Tibial artery (tissue), 4 donors: Measurements from ENCODE around the gene AKT2.

Experiments
- DNase-seq, 2 donors: peaks; one replicate each; pipeline ENCODE4 v3.0.0-alpha.2; 2019
- H3K27ac ChIP-seq, 2 donors: fragments of 200-600 bp; sonication (generic) in 1 of 2; 1 replicate in 1 of 2; 2 replicates in 1 of 2; pipeline ENCODE4 v1.5.1; 2018 to 2019; ENCODE audit warnings: mild to moderate bottlenecking in 1 of 2
- H3K27me3 ChIP-seq, 2 donors: fragments of 200-600 bp; sonication (generic) in 1 of 2; one replicate each; pipeline versions ENCODE4 v1.5.1 to v1.6.0; 2016 to 2019
- H3K36me3 ChIP-seq, 3 donors: fragments of 200-600 bp; sonication (generic) in 2 of 3; one replicate each; pipeline ENCODE4 v1.5.1; 2016 to 2019; ENCODE audit warnings: mild to moderate bottlenecking in 2 of 3
- H3K4me1 ChIP-seq, 4 donors: fragments of 200-600 bp; sonication (generic) in 2 of 4; 1 replicate in 3 of 4; 2 replicates in 1 of 4; pipeline ENCODE4 v1.5.1; 2016 to 2019
- H3K4me3 ChIP-seq, 2 donors: fragments of 200-600 bp; sonication (generic) in 1 of 2; 1 replicate in 1 of 2; 2 replicates in 1 of 2; pipeline ENCODE4 v1.5.1; 2018 to 2019; ENCODE audit warnings: mild to moderate bottlenecking in 2 of 2
- H3K9me3 ChIP-seq, 3 donors: fragments of 200-600 bp; sonication (generic) in 1 of 3; one replicate each; pipeline ENCODE4 v1.5.1; 2016 to 2019
- CTCF ChIP-seq, 2 experiments: fragments of 200-600 bp in 1 of 2; fragments of 450-650 bp in 1 of 2; IDR thresholded peaks; one replicate each; pipeline ENCODE4 v1.5.1; 2017 to 2019; ENCODE audit warnings: antibody characterized with exemption in 2 of 2, mild to moderate bottlenecking in 1 of 2, moderate library complexity in 1 of 2
- intact Hi-C: fragments of 100-400 bp; cut with DNase I; formaldehyde crosslinking; loops from one replicate; pipeline ENCODE4 v1.15.0; 2023; ENCODE audit warnings: low total_unique reads

Gene AKT2

GRCh38 chr19:40243181-40243580 lies 42.0 kb downstream of the AKT2 start:
- intact Hi-C loops: no loop called here
- Histone ChIP-seq H3K27ac (no peak overlapping the region), H3K4me1 (peaks cover 0 to 25% (median 1%) of the 10 kb centered on the region in 4 donors), H3K27me3 (no peaks in the 10 kb centered on the region), H3K9me3 (no peaks in the 10 kb centered on the region), H3K36me3 (peaks cover 39 to 48% (median 43%) of the 10 kb centered on the region in 3 donors), H3K4me3 (no peak overlapping the region)
- TF ChIP-seq CTCF (IDR thresholded peaks at IDR 0.05): no peak
- DNase-seq: no peak

- Histone ChIP-seq H3K9me3 (no peaks in the 10 kb centered on the region), H3K27ac (no peak overlapping the region), H3K4me1 (peaks cover 0 to 25% (median 1%) of the 10 kb centered on the region in 4 donors), H3K36me3 (peaks cover 46 to 53% (median 50%) of the 10 kb centered on the region in 3 donors), H3K4me3 (no peak overlapping the region), H3K27me3 (no peaks in the 10 kb centered on the region)
- DNase-seq: peak in 1 of 2 donors; percentile 62
- no peak for TF ChIP-seq CTCF (IDR thresholded peaks at IDR 0.05)
- intact Hi-C loops: no loop called here
Observed at GRCh38 chr19:40242480-40242879, 42.7 kb downstream of the AKT2 start.

DNA sequence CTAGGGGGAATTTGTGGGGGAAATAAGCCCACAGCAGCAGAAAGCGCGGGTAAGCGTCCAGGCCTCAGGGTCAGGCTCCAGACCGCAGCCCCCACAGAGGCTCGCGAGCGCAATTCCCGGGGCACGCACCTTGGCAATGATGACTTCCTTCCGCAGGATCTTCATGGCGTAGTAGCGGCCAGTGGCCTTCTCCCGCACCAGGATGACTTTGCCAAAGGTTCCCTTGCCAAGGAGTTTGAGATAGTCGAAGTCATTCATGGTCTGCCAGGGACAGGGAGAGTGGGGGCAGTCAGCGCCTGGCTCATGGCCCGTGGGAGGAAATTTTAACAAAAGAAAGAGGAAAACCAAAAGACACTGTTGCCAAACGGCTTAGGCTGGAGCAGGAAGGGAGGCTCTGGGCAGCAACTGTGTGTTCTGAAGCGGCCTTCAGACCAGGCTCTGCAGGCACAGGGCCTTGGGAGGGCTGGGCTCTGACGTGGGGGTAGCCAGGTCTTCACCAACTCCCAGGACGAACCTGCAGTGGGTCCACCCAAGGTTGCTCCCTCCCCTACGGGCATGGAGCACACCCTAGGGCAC lies 43.2 kb downstream of the AKT2 start:
- Histone ChIP-seq H3K4me3 (no peak overlapping the region), H3K9me3 (no peaks in the 10 kb centered on the region), H3K36me3 (peaks cover 52 to 58% (median 56%) of the 10 kb centered on the region in 3 donors), H3K4me1 (peaks cover 0 to 25% (median 1%) of the 10 kb centered on the region in 4 donors), H3K27me3 (no peaks in the 10 kb centered on the region), H3K27ac (no peak overlapping the region)
- DNase-seq: peak; percentile 35 to 66
- no peak for TF ChIP-seq CTCF (IDR thresholded peaks at IDR 0.05)
- intact Hi-C loops: no loop called here

GRCh38 chr19:40241125-40241808 lies 43.9 kb downstream of the AKT2 start:
- Histone ChIP-seq H3K4me1 (peaks cover 0 to 25% (median 1%) of the 10 kb centered on the region in 4 donors), H3K36me3 (peaks cover 58 to 65% (median 63%) of the 10 kb centered on the region in 3 donors)
- DNase-seq: no peak

GRCh38 chr19:40240332-40240731 lies 44.8 kb downstream of the AKT2 start:
- Histone ChIP-seq H3K4me3 (no peak overlapping the region), H3K27ac (no peak overlapping the region), H3K9me3 (no peaks in the 10 kb centered on the region), H3K36me3 (peaks cover 68 to 74% (median 72%) of the 10 kb centered on the region in 3 donors), H3K4me1 (peaks cover 0 to 20% (median 1%) of the 10 kb centered on the region in 4 donors), H3K27me3 (no peaks in the 10 kb centered on the region)
- intact Hi-C loops: no loop called here
- DNase-seq: peak in 1 of 2 donors; percentile 45
- no peak for TF ChIP-seq CTCF (IDR thresholded peaks at IDR 0.05)

More at GRCh38 chr19:40241125-40241808, 43.9 kb downstream of the AKT2 start:
- intact Hi-C loops: no loop called here
- no peaks in the 10 kb centered on the region for H3K27me3 ChIP-seq
- no peak overlapping the region for H3K27ac ChIP-seq
- H3K4me3 ChIP-seq: no peak overlapping the region
- no peaks in the 10 kb centered on the region for H3K9me3 ChIP-seq
- no peak for TF ChIP-seq CTCF (IDR thresholded peaks at IDR 0.05)
